Calu3 (cell line): ENCODE data around the gene GRK6. TPM values are rescaled to one million over a fixed set of nuclear protein-coding genes. Genes with fewer than 3 reads are reported as not detected.

ENCODE experiments used
- BruUV-seq: library from RNA; stranded (reverse); fragments of 400-500 nt; replicated peaks from 2 replicates; lab custom pipeline; 2021; lab: Mats Ljungman, UMichigan
- CTCF ChIA-PET: fragments of 300-600 bp; sonication (Branson Sonifier 250); formaldehyde crosslinking; loops from one replicate; lab custom pipeline; 2022; ENCODE audit warnings: antibody characterized with exemption; lab: Charles Lee
- DNase-seq: peaks from one replicate; pipeline ENCODE4 v3.0.0; 2022
- H3K27ac Mint-ChIP-seq: one replicate; pipeline ENCODE4 v1.8.0; 2022; ENCODE audit warnings: mixed read lengths; ENCODE audit not compliant: unreplicated experiment
- H3K27me3 Mint-ChIP-seq: one replicate; pipeline ENCODE4 v1.8.0; 2022; ENCODE audit warnings: mixed read lengths; ENCODE audit not compliant: unreplicated experiment
- H3K36me3 Mint-ChIP-seq: one replicate; pipeline ENCODE4 v1.8.0; 2022; ENCODE audit warnings: mild to moderate bottlenecking, moderate library complexity, mixed read lengths; ENCODE audit not compliant: insufficient read depth, unreplicated experiment
- H3K4me1 Mint-ChIP-seq: one replicate; pipeline ENCODE4 v1.8.0; 2022; ENCODE audit warnings: mild to moderate bottlenecking, low read depth, mixed read lengths; ENCODE audit not compliant: unreplicated experiment
- H3K4me3 Mint-ChIP-seq: one replicate; pipeline ENCODE4 v1.8.0; 2022; ENCODE audit warnings: mild to moderate bottlenecking, low read depth, moderate library complexity, mixed read lengths; ENCODE audit not compliant: unreplicated experiment
- H3K9me3 Mint-ChIP-seq: one replicate; pipeline ENCODE4 v1.8.0; 2022; ENCODE audit warnings: low read depth, mixed read lengths; ENCODE audit not compliant: unreplicated experiment
- intact Hi-C: fragments of 100-400 bp; cut with micrococcal nuclease; formaldehyde crosslinking; loops from one replicate; pipeline ENCODE4 v1.10.0; 2022; ENCODE audit not compliant: unreplicated experiment
- total RNA-seq: library from RNA; stranded (reverse); gene quantifications from 2 replicates; pipeline ENCODE4 v1.2.3, GENCODE V29; 2022
- TF ChIP-seq, protein P1 (sequence below): fragments of 200-600 bp; IDR thresholded peaks from one replicate; pipeline ENCODE4 v1.8.0; 2022; ENCODE audit warnings: antibody characterized with exemption; ENCODE audit not compliant: unreplicated experiment

Gene GRK6
- total RNA-seq, 1 experiment from 2014 or later: 72.6 TPM

DNA sequence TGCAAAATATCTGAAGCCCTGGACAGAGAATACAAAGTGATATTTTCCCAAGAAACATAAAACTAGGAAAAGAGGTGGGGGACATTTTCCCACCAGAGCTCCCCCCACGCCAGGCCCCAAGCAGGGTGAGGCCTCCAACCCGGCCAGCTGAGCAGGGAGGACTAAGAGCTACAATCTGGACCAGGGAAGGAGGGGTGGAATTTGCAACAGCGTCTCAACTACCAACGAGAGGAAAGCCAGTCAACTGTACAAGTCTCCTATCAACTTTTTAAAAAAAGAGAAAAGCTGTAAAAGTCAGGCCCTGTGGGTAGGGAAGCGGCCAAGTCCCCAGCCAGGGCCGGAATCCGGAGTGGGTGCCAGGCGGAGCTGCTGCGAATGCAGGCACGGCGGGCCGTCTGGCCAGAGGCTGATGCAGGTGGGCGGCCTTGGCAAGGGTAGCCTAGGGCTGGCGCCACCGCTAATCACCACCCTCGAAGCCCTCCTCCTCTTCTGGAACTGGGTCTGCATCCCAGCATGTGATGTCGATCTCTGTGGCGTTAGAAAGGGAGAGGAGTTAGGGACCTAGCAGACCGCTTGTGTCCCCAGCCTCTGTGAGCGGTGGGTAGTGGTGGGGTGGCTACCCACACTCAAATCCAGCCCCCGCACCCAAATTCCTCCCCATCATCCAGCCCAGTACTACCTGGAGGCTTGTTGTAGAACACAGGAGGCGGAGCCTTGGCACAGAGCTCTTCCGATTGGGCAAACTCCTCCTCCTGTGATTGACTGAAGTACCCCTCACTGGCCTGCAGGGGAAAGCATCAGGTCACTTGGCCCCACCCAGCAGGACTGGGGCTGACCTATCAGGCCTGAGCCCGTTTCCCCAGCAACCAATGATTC lies 30.7 kb downstream of the GRK6 start:
- intact Hi-C loops: loop anchor here (2.0 to 10.0 kb wide), 2 partner anchors 40 to 342 kb away; partner anchors contain the start of gene PDLIM7
- Mint-ChIP-seq H3K27me3 (no peaks in the 10 kb centered on the region), H3K4me3 (peak overlapping the region; percentile 77), H3K4me1 (peaks cover 33% of the 10 kb centered on the region), H3K27ac (peak overlapping the region; percentile 80), H3K9me3 (no peaks in the 10 kb centered on the region), H3K36me3 (peaks cover 93% of the 10 kb centered on the region)
- peak; percentile 93 for DNase-seq
- TF ChIP-seq, protein P1, sequence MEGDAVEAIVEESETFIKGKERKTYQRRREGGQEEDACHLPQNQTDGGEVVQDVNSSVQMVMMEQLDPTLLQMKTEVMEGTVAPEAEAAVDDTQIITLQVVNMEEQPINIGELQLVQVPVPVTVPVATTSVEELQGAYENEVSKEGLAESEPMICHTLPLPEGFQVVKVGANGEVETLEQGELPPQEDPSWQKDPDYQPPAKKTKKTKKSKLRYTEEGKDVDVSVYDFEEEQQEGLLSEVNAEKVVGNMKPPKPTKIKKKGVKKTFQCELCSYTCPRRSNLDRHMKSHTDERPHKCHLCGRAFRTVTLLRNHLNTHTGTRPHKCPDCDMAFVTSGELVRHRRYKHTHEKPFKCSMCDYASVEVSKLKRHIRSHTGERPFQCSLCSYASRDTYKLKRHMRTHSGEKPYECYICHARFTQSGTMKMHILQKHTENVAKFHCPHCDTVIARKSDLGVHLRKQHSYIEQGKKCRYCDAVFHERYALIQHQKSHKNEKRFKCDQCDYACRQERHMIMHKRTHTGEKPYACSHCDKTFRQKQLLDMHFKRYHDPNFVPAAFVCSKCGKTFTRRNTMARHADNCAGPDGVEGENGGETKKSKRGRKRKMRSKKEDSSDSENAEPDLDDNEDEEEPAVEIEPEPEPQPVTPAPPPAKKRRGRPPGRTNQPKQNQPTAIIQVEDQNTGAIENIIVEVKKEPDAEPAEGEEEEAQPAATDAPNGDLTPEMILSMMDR: peak; percentile 61
- CTCF ChIA-PET: interaction anchor here (0.8 to 5.1 kb wide), 12 partner anchors 12 to 145 kb away, joined by 3 to 80 read pairs (median 4); partner anchors contain the start of gene PDLIM7
- BruUV-seq: TSS peak; percentile 9

DNA sequence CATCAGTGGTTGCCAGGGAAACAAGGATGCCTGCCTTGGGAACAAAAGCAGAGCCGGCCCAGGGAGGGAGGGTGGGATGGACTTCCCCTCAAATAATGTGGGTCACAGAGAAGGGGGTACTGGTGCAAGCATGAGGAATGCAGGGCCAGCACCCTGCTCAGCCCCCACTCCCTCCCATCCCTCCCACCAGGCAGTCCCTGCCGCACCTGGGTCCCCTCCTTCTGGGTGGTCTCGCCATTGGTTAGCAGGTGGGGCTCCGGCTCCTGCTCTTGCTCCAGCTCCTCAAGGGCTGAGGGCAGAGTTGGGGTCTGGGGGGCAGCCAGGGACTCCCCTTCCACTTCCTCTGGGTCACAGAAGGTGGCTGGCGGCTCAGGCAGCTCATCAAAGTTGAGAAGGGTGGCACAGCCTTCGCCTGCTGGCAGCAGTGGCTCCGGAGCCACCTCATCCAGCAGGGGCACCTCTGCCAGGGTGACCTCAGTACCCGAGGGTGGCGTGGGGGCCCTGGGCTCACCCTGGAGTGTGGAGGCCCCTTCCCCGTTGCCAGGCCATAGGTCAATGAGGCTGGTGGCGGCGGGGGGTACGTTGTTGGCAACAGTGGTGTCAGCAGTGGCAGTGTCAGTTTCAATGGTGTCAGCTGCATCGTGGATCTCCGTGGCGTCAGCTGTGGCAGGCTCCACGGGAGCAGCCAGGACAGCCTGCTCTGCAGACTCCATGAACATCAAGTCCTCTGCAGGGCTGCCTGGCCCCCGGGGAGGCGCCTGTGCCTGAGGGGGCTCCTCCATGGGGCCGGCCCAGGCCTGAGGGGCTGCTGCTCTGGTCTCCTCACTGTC lies 31.6 kb downstream of the GRK6 start:
- CTCF ChIA-PET: interaction anchor here (0.8 to 5.1 kb wide), 11 partner anchors 11 to 146 kb away, joined by 3 to 80 read pairs (median 4); partner anchors contain the start of gene PDLIM7
- no peak overlapping the region for H3K4me3 Mint-ChIP-seq
- intact Hi-C loops: loop anchor here (2.0 to 10.0 kb wide), 2 partner anchors 39 to 343 kb away; partner anchors contain the start of gene PDLIM7
- no peak for DNase-seq
- peaks cover 94% of the 10 kb centered on the region for H3K36me3 Mint-ChIP-seq
- H3K4me1 Mint-ChIP-seq: peaks cover 24% of the 10 kb centered on the region
- H3K27ac Mint-ChIP-seq: peak overlapping the region; percentile 44
- no peaks in the 10 kb centered on the region for H3K27me3 Mint-ChIP-seq
- TF ChIP-seq, protein P1: peak; percentile 2
- BruUV-seq: no TSS peak
- H3K9me3 Mint-ChIP-seq: no peaks in the 10 kb centered on the region

DNA sequence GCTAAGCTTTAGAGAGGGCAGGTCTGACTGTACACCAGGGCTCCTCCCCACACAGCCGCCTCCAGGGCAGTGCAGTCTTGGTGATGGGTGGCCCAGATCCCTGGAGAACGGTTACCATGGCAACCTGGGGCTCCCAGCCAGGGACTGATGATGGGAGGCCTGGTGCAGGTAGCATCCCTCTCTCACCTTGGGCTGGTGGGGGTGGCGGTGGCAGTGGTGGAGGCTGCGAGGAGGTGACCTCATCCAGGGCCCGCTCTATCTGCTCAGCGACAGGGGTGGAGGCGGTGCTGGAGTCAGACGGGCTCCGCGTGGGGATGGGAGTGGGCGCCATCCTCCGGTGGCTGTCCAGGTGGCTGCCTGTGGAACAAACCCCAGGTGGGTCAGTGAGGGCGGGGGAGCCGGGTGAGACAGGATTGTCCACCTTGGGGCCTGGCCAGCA lies 32.5 kb downstream of the GRK6 start:
- H3K27ac Mint-ChIP-seq: no peak overlapping the region
- H3K4me3 Mint-ChIP-seq: no peak overlapping the region
- CTCF ChIA-PET: no interaction called here
- H3K27me3 Mint-ChIP-seq: no peaks in the 10 kb centered on the region
- intact Hi-C loops: loop anchor here (10.0 kb wide), 1 partner anchor 344 kb away; no protein-coding TSS in a partner anchor
- BruUV-seq: no TSS peak
- peak; percentile 50 for DNase-seq
- H3K9me3 Mint-ChIP-seq: no peaks in the 10 kb centered on the region
- peaks cover 15% of the 10 kb centered on the region for H3K4me1 Mint-ChIP-seq
- H3K36me3 Mint-ChIP-seq: peaks cover 94% of the 10 kb centered on the region
- TF ChIP-seq, protein P1: no peak

DNA sequence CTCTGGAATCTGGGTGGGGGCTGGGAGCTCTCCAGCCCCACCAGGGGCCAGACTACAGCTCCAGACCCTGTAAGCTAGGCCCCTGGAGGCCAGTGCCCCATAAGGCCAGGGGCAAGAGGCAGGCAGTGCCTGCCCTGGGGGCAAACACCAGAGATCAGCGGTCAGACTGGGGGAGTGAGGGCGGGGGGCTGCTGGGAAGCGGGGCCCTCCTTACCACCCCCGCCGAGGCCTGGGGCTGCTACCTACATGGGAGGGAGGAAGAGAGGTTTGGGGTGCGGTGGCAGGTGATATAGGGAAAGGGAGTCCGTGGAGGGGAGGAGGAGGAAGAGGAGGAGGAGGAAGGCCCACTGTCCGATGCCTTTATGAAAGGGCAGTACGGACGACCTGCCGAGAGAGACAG lies 32.9 kb downstream of the GRK6 start:
- peaks cover 94% of the 10 kb centered on the region for H3K36me3 Mint-ChIP-seq
- H3K9me3 Mint-ChIP-seq: no peaks in the 10 kb centered on the region
- no peaks in the 10 kb centered on the region for H3K27me3 Mint-ChIP-seq
- no peak for DNase-seq
- TF ChIP-seq, protein P1: no peak
- intact Hi-C loops: loop anchor here (10.0 kb wide), 1 partner anchor 345 kb away; no protein-coding TSS in a partner anchor
- H3K27ac Mint-ChIP-seq: no peak overlapping the region
- CTCF ChIA-PET: no interaction called here
- no TSS peak for BruUV-seq
- H3K4me3 Mint-ChIP-seq: no peak overlapping the region
- H3K4me1 Mint-ChIP-seq: peaks cover 12% of the 10 kb centered on the region
